HepG2 (cell line): Measurements from ENCODE around the gene ERMARD. TPM values are rescaled to one million over a fixed set of nuclear protein-coding genes. Genes with fewer than 3 reads are reported as not detected.
A peak's percentile ranks its signal among the peaks of the same experiment; 100 is the strongest.

ENCODE experiments used
- CENPT ChIP-seq: sonication (generic); formaldehyde crosslinking; IDR thresholded peaks from 2 replicates; pipeline ENCODE4 v1.8.0; 2022; ENCODE audit warnings: low read depth, mild to moderate bottlenecking, moderate library complexity, missing genetic modification reagents
- ESRRA ChIP-seq: sonication (generic); formaldehyde crosslinking; IDR thresholded peaks from 2 replicates; pipeline ENCODE4 v1.5.1; 2020; ENCODE audit warnings: mild to moderate bottlenecking, low read depth, missing genetic modification reagents
- FOXJ3 ChIP-seq: sonication (generic); formaldehyde crosslinking; IDR thresholded peaks from 2 replicates; pipeline ENCODE4 v1.4.0; 2020; ENCODE audit warnings: missing genetic modification reagents, mild to moderate bottlenecking, borderline replicate concordance
- GATA4 ChIP-seq: sonication (generic); IDR thresholded peaks from 2 replicates; pipeline ENCODE4 v1.6.1; 2016; ENCODE audit warnings: antibody characterized with exemption, low read depth, borderline replicate concordance
- KLF15 ChIP-seq: sonication (generic); formaldehyde crosslinking; IDR thresholded peaks from 2 replicates; pipeline ENCODE4 v1.8.1; 2023; ENCODE audit warnings: borderline replicate concordance, mild to moderate bottlenecking, inconsistent platforms, missing genetic modification reagents, mixed read lengths
- MEIS1 ChIP-seq: sonication (generic); formaldehyde crosslinking; IDR thresholded peaks from 2 replicates; pipeline ENCODE4 v1.9.0; 2021; ENCODE audit warnings: mild to moderate bottlenecking, missing genetic modification reagents, moderate library complexity, borderline replicate concordance
- NFYC ChIP-seq: IDR thresholded peaks from 2 replicates; pipeline ENCODE4 v1.6.1; 2016; ENCODE audit warnings: missing genetic modification reagents, missing compliant biosample characterization
- TMF1 ChIP-seq: sonication (generic); formaldehyde crosslinking; IDR thresholded peaks from 2 replicates; pipeline ENCODE4 v1.8.1; 2022; ENCODE audit warnings: low read depth, missing genetic modification reagents
- ZNF20 ChIP-seq: sonication (generic); formaldehyde crosslinking; IDR thresholded peaks from 2 replicates; pipeline ENCODE4 v1.4.0; 2020; ENCODE audit warnings: mild to moderate bottlenecking, moderate library complexity, missing genetic modification reagents
- ZNF605 ChIP-seq: sonication (generic); formaldehyde crosslinking; IDR thresholded peaks from 2 replicates; pipeline ENCODE4 v1.8.0; 2022; ENCODE audit warnings: mild to moderate bottlenecking, missing genetic modification reagents
- ZNF761 ChIP-seq: sonication (generic); formaldehyde crosslinking; conservative IDR thresholded peaks from 2 replicates; pipeline ENCODE4 v1.4.0; 2020; ENCODE audit warnings: mild to moderate bottlenecking, missing genetic modification reagents
- ZSCAN21 ChIP-seq: sonication (generic); formaldehyde crosslinking; IDR thresholded peaks from 2 replicates; pipeline ENCODE4 v1.8.0; 2022; ENCODE audit warnings: mild to moderate bottlenecking, missing genetic modification reagents, moderate library complexity, borderline replicate concordance
- polyA plus RNA-seq, 8 experiments: library from polyadenylated mRNA; depleted of rRNA in 3 of 8; stranded (reverse) in 7 of 8; unstranded in 1 of 8; fragments of >200 nt; fragmentation: Illumina TruSeq in 4 of 8; extraction: Trizol in 4 of 8; gene quantifications; 2 replicates each; pipeline versions ENCODE4 v1.2.1 to v1.2.3, GENCODE V29; 2011 to 2016; ENCODE audit warnings: low read depth in 4 of 8, missing spikeins in 1 of 8, mixed read lengths in 1 of 8; ENCODE audit not compliant: insufficient read depth in 1 of 8
- total RNA-seq, 5 experiments: library from RNA; depleted of rRNA; stranded (reverse); fragments of >200 nt; fragmentation: Illumina TruSeq; extraction: Trizol; gene quantifications; 2 replicates each; pipeline ENCODE4 v1.2.3, GENCODE V29; 2016; ENCODE audit warnings: low read depth in 1 of 5
- TF ChIP-seq, protein P1 (sequence below), 2 experiments: fragments of 450-650 bp in 1 of 2; sonication (generic) in 1 of 2; formaldehyde crosslinking in 1 of 2; IDR thresholded peaks; 2 replicates each; pipeline versions ENCODE4 v1.6.1 to v1.8.0; 2016 to 2022; ENCODE audit warnings: antibody characterized with exemption in 1 of 2, mild to moderate bottlenecking in 1 of 2, missing genetic modification reagents in 1 of 2
- TF ChIP-seq, protein P2 (sequence below): sonication (generic); formaldehyde crosslinking; IDR thresholded peaks from 2 replicates; pipeline ENCODE4 v1.5.1; 2020; ENCODE audit warnings: mild to moderate bottlenecking, missing genetic modification reagents, moderate library complexity
- TF ChIP-seq, protein P3 (sequence below): sonication (generic); formaldehyde crosslinking; IDR thresholded peaks from 2 replicates; pipeline ENCODE4 v1.4.0; 2020; ENCODE audit warnings: missing genetic modification reagents

The ERMARD gene
- total and polyA plus RNA-seq, 2 of the 13 experiments (the other 11 are each of a cell fraction or from before 2014, with no cell fraction given) = 8.8 to 10.7 TPM

DNA sequence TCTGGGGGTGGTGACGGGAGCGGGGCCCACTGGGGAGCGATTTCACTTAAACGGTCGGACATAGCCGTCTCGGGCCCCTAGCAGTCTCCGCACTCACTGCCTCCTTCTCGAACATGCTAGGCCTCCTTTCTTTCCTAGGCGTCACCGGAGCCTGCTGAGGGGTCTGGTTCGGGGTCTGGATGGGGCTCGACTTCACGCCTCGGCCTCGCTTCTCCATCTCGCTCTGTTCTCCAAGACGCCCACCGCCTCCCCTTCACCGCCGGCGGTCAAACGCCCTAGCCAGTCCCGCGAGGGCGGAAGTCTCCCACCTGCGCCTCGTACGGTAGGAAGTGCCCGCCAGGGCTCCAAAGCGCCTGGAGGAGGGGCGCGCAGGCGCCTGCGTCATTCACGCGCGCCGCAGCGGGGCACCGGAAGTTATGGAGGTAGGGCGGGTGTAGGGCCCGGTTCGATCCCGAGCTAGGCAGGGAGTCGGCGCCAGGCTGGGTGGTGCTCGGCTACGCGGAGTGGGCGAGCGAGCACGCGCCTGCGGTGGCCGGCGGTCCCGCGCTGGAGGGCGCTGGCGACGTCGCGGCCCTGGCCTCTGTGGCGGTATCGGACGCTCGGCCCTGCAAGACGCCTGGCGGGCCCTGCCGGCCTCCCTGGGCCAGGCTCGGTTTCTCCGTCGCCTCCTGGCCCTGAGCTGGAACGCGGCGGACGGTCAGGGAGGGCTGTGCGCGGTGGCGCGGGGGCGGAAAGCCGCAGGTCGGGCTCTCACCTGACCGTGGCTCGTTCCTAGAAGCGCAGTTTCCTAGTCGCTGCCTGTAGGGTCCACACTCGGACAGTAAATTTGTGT is at the start of gene ERMARD, which contains the start of gene DYNLT2 (continued):
- TF ChIP-seq, protein P1, sequence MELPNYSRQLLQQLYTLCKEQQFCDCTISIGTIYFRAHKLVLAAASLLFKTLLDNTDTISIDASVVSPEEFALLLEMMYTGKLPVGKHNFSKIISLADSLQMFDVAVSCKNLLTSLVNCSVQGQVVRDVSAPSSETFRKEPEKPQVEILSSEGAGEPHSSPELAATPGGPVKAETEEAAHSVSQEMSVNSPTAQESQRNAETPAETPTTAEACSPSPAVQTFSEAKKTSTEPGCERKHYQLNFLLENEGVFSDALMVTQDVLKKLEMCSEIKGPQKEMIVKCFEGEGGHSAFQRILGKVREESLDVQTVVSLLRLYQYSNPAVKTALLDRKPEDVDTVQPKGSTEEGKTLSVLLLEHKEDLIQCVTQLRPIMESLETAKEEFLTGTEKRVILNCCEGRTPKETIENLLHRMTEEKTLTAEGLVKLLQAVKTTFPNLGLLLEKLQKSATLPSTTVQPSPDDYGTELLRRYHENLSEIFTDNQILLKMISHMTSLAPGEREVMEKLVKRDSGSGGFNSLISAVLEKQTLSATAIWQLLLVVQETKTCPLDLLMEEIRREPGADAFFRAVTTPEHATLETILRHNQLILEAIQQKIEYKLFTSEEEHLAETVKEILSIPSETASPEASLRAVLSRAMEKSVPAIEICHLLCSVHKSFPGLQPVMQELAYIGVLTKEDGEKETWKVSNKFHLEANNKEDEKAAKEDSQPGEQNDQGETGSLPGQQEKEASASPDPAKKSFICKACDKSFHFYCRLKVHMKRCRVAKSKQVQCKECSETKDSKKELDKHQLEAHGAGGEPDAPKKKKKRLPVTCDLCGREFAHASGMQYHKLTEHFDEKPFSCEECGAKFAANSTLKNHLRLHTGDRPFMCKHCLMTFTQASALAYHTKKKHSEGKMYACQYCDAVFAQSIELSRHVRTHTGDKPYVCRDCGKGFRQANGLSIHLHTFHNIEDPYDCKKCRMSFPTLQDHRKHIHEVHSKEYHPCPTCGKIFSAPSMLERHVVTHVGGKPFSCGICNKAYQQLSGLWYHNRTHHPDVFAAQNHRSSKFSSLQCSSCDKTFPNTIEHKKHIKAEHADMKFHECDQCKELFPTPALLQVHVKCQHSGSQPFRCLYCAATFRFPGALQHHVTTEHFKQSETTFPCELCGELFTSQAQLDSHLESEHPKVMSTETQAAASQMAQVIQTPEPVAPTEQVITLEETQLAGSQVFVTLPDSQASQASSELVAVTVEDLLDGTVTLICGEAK (IDR thresholded peaks at IDR 0.05) = peak; percentile 35; the same call in 1 of the 2 replicates
- TF ChIP-seq, protein P1 (CRISPR knock-in tag; IDR thresholded peaks at IDR 0.05) = peak; percentile 91
- TF ChIP-seq NFYC (CRISPR knock-in tag) (peak; percentile 68), GATA4 (peak; percentile 61; the same call in 1 of the 2 replicates), KLF15 (CRISPR knock-in tag) (peak; percentile 63; the same call in 1 of the 2 replicates), TMF1 (CRISPR knock-in tag) (peak; percentile 95), ZNF761 (CRISPR knock-in tag) (peak; percentile 95), ZSCAN21 (CRISPR knock-in tag) (peak; percentile 99), ZNF20 (CRISPR knock-in tag) (no peak), CENPT (CRISPR knock-in tag) (peak; percentile 99), FOXJ3 (CRISPR knock-in tag) (peak; percentile 14; the same call in 1 of the 2 replicates), ZNF605 (CRISPR knock-in tag) (peak; percentile 99), MEIS1 (CRISPR knock-in tag) (peak; percentile 90; the same call in 1 of the 2 replicates), ESRRA (CRISPR knock-in tag) (peak; percentile 71; the same call in 1 of the 2 replicates)
- TF ChIP-seq, protein P2, sequence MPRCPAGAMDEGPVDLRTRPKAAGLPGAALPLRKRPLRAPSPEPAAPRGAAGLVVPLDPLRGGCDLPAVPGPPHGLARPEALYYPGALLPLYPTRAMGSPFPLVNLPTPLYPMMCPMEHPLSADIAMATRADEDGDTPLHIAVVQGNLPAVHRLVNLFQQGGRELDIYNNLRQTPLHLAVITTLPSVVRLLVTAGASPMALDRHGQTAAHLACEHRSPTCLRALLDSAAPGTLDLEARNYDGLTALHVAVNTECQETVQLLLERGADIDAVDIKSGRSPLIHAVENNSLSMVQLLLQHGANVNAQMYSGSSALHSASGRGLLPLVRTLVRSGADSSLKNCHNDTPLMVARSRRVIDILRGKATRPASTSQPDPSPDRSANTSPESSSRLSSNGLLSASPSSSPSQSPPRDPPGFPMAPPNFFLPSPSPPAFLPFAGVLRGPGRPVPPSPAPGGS = peak; percentile 99
- TF ChIP-seq, protein P3, sequence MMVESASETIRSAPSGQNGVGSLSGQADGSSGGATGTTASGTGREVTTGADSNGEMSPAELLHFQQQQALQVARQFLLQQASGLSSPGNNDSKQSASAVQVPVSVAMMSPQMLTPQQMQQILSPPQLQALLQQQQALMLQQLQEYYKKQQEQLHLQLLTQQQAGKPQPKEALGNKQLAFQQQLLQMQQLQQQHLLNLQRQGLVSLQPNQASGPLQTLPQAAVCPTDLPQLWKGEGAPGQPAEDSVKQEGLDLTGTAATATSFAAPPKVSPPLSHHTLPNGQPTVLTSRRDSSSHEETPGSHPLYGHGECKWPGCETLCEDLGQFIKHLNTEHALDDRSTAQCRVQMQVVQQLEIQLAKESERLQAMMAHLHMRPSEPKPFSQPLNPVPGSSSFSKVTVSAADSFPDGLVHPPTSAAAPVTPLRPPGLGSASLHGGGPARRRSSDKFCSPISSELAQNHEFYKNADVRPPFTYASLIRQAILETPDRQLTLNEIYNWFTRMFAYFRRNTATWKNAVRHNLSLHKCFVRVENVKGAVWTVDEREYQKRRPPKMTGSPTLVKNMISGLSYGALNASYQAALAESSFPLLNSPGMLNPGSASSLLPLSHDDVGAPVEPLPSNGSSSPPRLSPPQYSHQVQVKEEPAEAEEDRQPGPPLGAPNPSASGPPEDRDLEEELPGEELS (CRISPR knock-in tag) = peak; percentile 74
